SK-N-SH (cell line): ENCODE measurements around the gene CCND2. TPM values are rescaled to one million over a fixed set of nuclear protein-coding genes. Genes with fewer than 3 reads are reported as not detected.
"Not testable (repeated sequence)": the region's sequence is repeated elsewhere in the genome, so short reads cannot be mapped to it uniquely, and the experiment has no call there.

Experiments used
- CTCF ChIA-PET: fragments of 300-600, 350-600 bp; formaldehyde crosslinking; extraction: SDS; loops from one replicate; lab custom pipeline; 2021; lab: Yijun Ruan, JAX
- POLR2A ChIA-PET: fragments of 350-600 bp; sonication (Branson Sonifier 250); formaldehyde crosslinking; extraction: SDS; loops from one replicate; lab custom pipeline; 2020; ENCODE audit warnings: antibody characterized with exemption, inconsistent platforms; lab: Yijun Ruan, JAX
- DNase-seq: peaks from one replicate; pipeline ENCODE4 v3.0.0; 2012
- H2AFZ ChIP-seq: fragments of 200-600 bp; sonication (generic); 2 replicates; pipeline ENCODE4 v1.8.1; 2016; ENCODE audit warnings: antibody characterized with exemption, mild to moderate bottlenecking, low read depth
- H3F3A ChIP-seq: fragments of 200-600 bp; sonication (generic); replicated peaks from 2 replicates; pipeline ENCODE3; 2016; ENCODE audit warnings: antibody characterized with exemption, mild to moderate bottlenecking; ENCODE audit not compliant: insufficient read depth
- H3K27ac ChIP-seq, 2 experiments: fragments of 200-500 bp in 1 of 2; fragments of 200-600 bp in 1 of 2; sonication (Bioruptor generic) in 1 of 2; sonication (generic), shearing (Covaris generic) in 1 of 2; 2 replicates each; pipeline versions ENCODE4 v1.5.1 to v1.6.1; 2014 to 2016; ENCODE audit warnings: low read depth in 2 of 2, inconsistent platforms in 1 of 2, low read length in 1 of 2, mild to moderate bottlenecking in 1 of 2, mixed read lengths in 1 of 2
- H3K27me3 ChIP-seq: fragments of 200-600 bp; sonication (generic), shearing (Covaris generic); 2 replicates; pipeline ENCODE4 v1.6.1; 2016; ENCODE audit warnings: mixed run types; ENCODE audit not compliant: insufficient read depth
- H3K36me3 ChIP-seq, 2 experiments: fragments of 200-500 bp in 1 of 2; fragments of 200-600 bp in 1 of 2; sonication (Bioruptor generic) in 1 of 2; sonication (generic) in 1 of 2; replicated peaks in 1 of 2; 2 replicates each; pipeline versions ENCODE3 to v1.5.1; 2014 to 2016; ENCODE audit warnings: low read length in 1 of 2, mild to moderate bottlenecking in 1 of 2; ENCODE audit not compliant: insufficient read depth in 2 of 2, control insufficient read depth in 1 of 2
- H3K4me1 ChIP-seq, 2 experiments: fragments of 200-500 bp in 1 of 2; fragments of 200-600 bp in 1 of 2; sonication (Bioruptor generic) in 1 of 2; sonication (generic), shearing (Covaris generic) in 1 of 2; 2 replicates each; pipeline versions ENCODE4 v1.5.1 to v1.6.1; 2014 to 2016; ENCODE audit warnings: low read depth in 1 of 2, low read length in 1 of 2, mixed run types in 1 of 2; ENCODE audit not compliant: insufficient read depth in 2 of 2, control insufficient read depth in 1 of 2
- H3K4me2 ChIP-seq: fragments of 200-600 bp; sonication (generic), shearing (Covaris generic); 2 replicates; pipeline ENCODE4 v1.6.1; 2017; ENCODE audit warnings: mixed run types
- H3K4me3 ChIP-seq, 2 experiments: fragments of 200-500 bp in 1 of 2; fragments of 200-600 bp in 1 of 2; sonication (Bioruptor generic) in 1 of 2; sonication (generic), shearing (Covaris generic) in 1 of 2; 2 replicates each; pipeline versions ENCODE4 v1.5.1 to v1.8.1; 2014 to 2016; ENCODE audit warnings: low read depth in 2 of 2, inconsistent platforms in 1 of 2, low read length in 1 of 2, mild to moderate bottlenecking in 1 of 2, mixed read lengths in 1 of 2, moderate library complexity in 1 of 2
- H3K79me2 ChIP-seq: fragments of 200-600 bp; sonication (generic); 2 replicates; pipeline ENCODE4 v1.8.1; 2017; ENCODE audit warnings: mild to moderate bottlenecking; ENCODE audit not compliant: insufficient read depth
- H3K9ac ChIP-seq: fragments of 200-600 bp; sonication (generic); 2 replicates; pipeline ENCODE4 v1.6.1; 2017; ENCODE audit warnings: mixed run types
- H3K9me2 ChIP-seq: fragments of 200-600 bp; sonication (generic); 2 replicates; pipeline ENCODE4 v1.6.1; 2017; ENCODE audit warnings: mixed run types
- H3K9me3 ChIP-seq: fragments of 200-600 bp; sonication (generic); 2 replicates; pipeline ENCODE4 v1.6.1; 2017; ENCODE audit warnings: mixed run types, mild to moderate bottlenecking, moderate library complexity
- H4K20me1 ChIP-seq: fragments of 200-600 bp; sonication (generic); 2 replicates; pipeline ENCODE4 v1.6.1; 2017; ENCODE audit warnings: mild to moderate bottlenecking, mixed run types; ENCODE audit not compliant: insufficient read depth
- CHD2 ChIP-seq: fragments of 150-350 bp; IDR thresholded peaks from 2 replicates; pipeline ENCODE4 v1.6.1; 2018; ENCODE audit warnings: low read length; ENCODE audit not compliant: partially characterized antibody
- EP300 ChIP-seq, 2 experiments: IDR thresholded peaks; 2 replicates each; pipeline versions ENCODE4 v1.4.0 to v1.6.1; 2012; ENCODE audit warnings: borderline replicate concordance in 1 of 2, low read depth in 1 of 2, low read length in 1 of 2
- EZH2phosphoT487 ChIP-seq: fragments of 200-600 bp; sonication (generic); IDR thresholded peaks from 2 replicates; pipeline ENCODE4 v1.6.1; 2017; ENCODE audit warnings: low read depth, mixed run types, mild to moderate bottlenecking, antibody characterized with exemption, moderate library complexity, borderline replicate concordance
- FOXM1 ChIP-seq: IDR thresholded peaks from 2 replicates; pipeline ENCODE4 v1.4.0; 2012; ENCODE audit warnings: low read depth, mild to moderate bottlenecking
- MAX ChIP-seq: IDR thresholded peaks from 2 replicates; pipeline ENCODE4 v1.4.0; 2012; ENCODE audit warnings: low read depth
- NFIC ChIP-seq: IDR thresholded peaks from 2 replicates; pipeline ENCODE4 v1.4.0; 2012; ENCODE audit warnings: borderline replicate concordance
- NRF1 ChIP-seq: IDR thresholded peaks from 2 replicates; pipeline ENCODE4 v1.6.1; 2012; ENCODE audit warnings: low read depth, mild to moderate bottlenecking, low read length
- RAD21 ChIP-seq: IDR thresholded peaks from 2 replicates; pipeline ENCODE4 v1.6.1; 2012; ENCODE audit warnings: mild to moderate bottlenecking, low read length
- RCOR1 ChIP-seq: fragments of 150-350 bp; IDR thresholded peaks from 2 replicates; pipeline ENCODE4 v1.6.1; 2017; ENCODE audit warnings: antibody characterized with exemption, low read length
- RXRA ChIP-seq: IDR thresholded peaks from 2 replicates; pipeline ENCODE4 v1.4.0; 2012; ENCODE audit warnings: low read depth, mild to moderate bottlenecking, borderline replicate concordance
- TAF1 ChIP-seq: IDR thresholded peaks from 2 replicates; pipeline ENCODE4 v1.6.1; 2012; ENCODE audit warnings: low read depth, mild to moderate bottlenecking, low read length, moderate library complexity, borderline replicate concordance
- TCF12 ChIP-seq: IDR thresholded peaks from 2 replicates; pipeline ENCODE4 v1.4.0; 2012
- TEAD4 ChIP-seq: IDR thresholded peaks from 2 replicates; pipeline ENCODE4 v1.4.0; 2012; ENCODE audit warnings: mild to moderate bottlenecking, borderline replicate concordance; ENCODE audit not compliant: insufficient read depth
- USF2 ChIP-seq: fragments of 150-350 bp; IDR thresholded peaks from 2 replicates; pipeline ENCODE4 v1.6.1; 2017; ENCODE audit warnings: antibody characterized with exemption, low read length, low read depth, borderline replicate concordance
- WGBS: methylation state at CpG from one replicate; pipeline ENCODE4 v1.1.6; 2017; ENCODE audit warnings: low lambda C conversion rate; 5-methylcytosine and 5-hydroxymethylcytosine counted together
- polyA plus RNA-seq, 3 experiments: library from polyadenylated mRNA; depleted of rRNA; stranded (reverse); fragments of >200 nt; gene quantifications; 2 replicates each; pipeline ENCODE4 v1.2.3, GENCODE V29; 2012
- TF ChIP-seq, protein P1 (sequence below): IDR thresholded peaks from 2 replicates; pipeline ENCODE4 v1.4.0; 2012; ENCODE audit warnings: low read depth, borderline replicate concordance

The CCND2 gene
- polyA plus RNA-seq, 1 of the 3 experiments (the other 2 are of a cell fraction), result not detected

- TF ChIP-seq, protein P1, sequence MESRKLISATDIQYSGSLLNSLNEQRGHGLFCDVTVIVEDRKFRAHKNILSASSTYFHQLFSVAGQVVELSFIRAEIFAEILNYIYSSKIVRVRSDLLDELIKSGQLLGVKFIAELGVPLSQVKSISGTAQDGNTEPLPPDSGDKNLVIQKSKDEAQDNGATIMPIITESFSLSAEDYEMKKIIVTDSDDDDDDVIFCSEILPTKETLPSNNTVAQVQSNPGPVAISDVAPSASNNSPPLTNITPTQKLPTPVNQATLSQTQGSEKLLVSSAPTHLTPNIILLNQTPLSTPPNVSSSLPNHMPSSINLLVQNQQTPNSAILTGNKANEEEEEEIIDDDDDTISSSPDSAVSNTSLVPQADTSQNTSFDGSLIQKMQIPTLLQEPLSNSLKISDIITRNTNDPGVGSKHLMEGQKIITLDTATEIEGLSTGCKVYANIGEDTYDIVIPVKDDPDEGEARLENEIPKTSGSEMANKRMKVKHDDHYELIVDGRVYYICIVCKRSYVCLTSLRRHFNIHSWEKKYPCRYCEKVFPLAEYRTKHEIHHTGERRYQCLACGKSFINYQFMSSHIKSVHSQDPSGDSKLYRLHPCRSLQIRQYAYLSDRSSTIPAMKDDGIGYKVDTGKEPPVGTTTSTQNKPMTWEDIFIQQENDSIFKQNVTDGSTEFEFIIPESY, result no peak
- TF ChIP-seq TAF1 (no peak), EP300 (IDR thresholded peaks at IDR 0.05; ENCODE audit: borderline replicate concordance in 1 of 2, low read depth in 1 of 2, low read length in 1 of 2) (no peak), USF2 (no peak), TEAD4 (no peak), RCOR1 (no peak), EZH2phosphoT487 (no peak), FOXM1 (no peak)
- TF ChIP-seq, all 33 proteins: peak for 0
Observed at GRCh38 chr12:4243091-4243490, 30.5 kb upstream of the CCND2 start (continued).

GRCh38 chr12:4243491-4244100 lies 30.0 kb upstream of the CCND2 start:
- H3K36me3 ChIP-seq, H3K9me2 ChIP-seq, H2AFZ ChIP-seq, CTCF ChIA-PET, H3K4me1 ChIP-seq, DNase-seq, H3K79me2 ChIP-seq, H3K4me2 ChIP-seq, H3K4me3 ChIP-seq, H3K9me3 ChIP-seq, H4K20me1 ChIP-seq, POLR2A ChIA-PET, H3K27ac ChIP-seq, H3F3A ChIP-seq, H3K9ac ChIP-seq: not testable (repeated sequence)
- peaks cover 16% of the 10 kb centered on the region; the same call in 1 of the 2 replicates for H3K27me3 ChIP-seq
- 60% methylated on average over 37 of the region's 43 CpGs for WGBS

DNA sequence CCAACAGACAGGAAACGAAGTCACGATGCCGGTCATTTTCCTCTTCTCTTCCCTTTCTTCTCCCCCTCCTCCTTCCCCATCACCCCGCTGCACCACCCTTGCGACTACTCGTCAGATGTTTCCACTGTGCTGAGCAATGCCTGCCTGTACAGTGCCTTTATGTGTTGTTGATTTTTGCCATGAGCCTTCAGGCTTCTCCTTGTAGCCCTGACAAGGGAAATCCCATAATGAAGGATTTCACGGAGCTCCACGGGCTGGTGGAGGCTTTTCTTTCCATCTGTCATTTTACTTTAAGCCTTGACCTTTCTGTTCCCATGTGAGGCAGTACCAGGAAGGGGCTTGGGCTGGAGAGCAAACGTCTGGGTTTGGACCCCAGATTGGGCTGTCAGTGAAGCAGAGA lies 28.7 kb upstream of the CCND2 start:
- DNase-seq, result no peak
- Histone ChIP-seq H3K4me2 (no peak overlapping the region), H2AFZ (no peak overlapping the region), H3K79me2 (no peaks in the 10 kb centered on the region), H3K4me1 (no peaks in the 10 kb centered on the region), H3K36me3 (no peaks in the 10 kb centered on the region), H3K27ac (no peak overlapping the region), H3K9me3 (no peaks in the 10 kb centered on the region), H3K9ac (no peak overlapping the region), H3K4me3 (no peak overlapping the region), H3F3A (no peaks in the 10 kb centered on the region), H4K20me1 (no peaks in the 10 kb centered on the region), H3K27me3 (peaks cover 19% of the 10 kb centered on the region; the same call in 1 of the 2 replicates), H3K9me2 (no peaks in the 10 kb centered on the region)
- ChIA-PET POLR2A (no interaction called here), CTCF (no interaction called here)
- WGBS, result 9% methylated on average over 9 of the region's 9 CpGs
- TF ChIP-seq RAD21, result no peak
- no peak for TF ChIP-seq NFIC
- TF ChIP-seq, protein P1, result no peak
- TF ChIP-seq MAX, result no peak
- TF ChIP-seq NRF1, result no peak
- TF ChIP-seq RXRA, result no peak
- TF ChIP-seq CHD2, result no peak
- TF ChIP-seq TAF1, result no peak
- no peak for TF ChIP-seq TCF12
